MV-4-11 (cell line): ENCODE results near the gene GID8.

Experiments
- DNase-seq: peaks from one replicate; lab custom pipeline; 2025; lab: John Stamatoyannopoulos, UW

The GID8 gene

GRCh38 chr20:62986257-62986800, 48.4 kb downstream of the GID8 start:
- DNase-seq = no peak

GRCh38 chr20:62987114-62987513, 49.2 kb downstream of the GID8 start:
- no peak for DNase-seq

- no peak for DNase-seq
Observed at GRCh38 chr20:62989201-62989601, 51.3 kb downstream of the GID8 start.

GRCh38 chr20:62990306-62990825, 52.4 kb downstream of the GID8 start:
- no peak for DNase-seq

GRCh38 chr20:62991196-62991807, 53.4 kb downstream of the GID8 start:
- DNase-seq = no peak

GRCh38 chr20:62991863-62992262, 53.9 kb downstream of the GID8 start:
- DNase-seq = no peak

GRCh38 chr20:62993856-62994494, 56.0 kb downstream of the GID8 start:
- DNase-seq = no peak

- DNase-seq = no peak
Observed at GRCh38 chr20:62994869-62995281, 56.9 kb downstream of the GID8 start.

GRCh38 chr20:62995481-62995880, 57.5 kb downstream of the GID8 start:
- no peak for DNase-seq

- DNase-seq = no peak
Observed at GRCh38 chr20:62995898-62996595, 58.1 kb downstream of the GID8 start.

- no peak for DNase-seq
Observed at GRCh38 chr20:62996596-62996982, 58.6 kb downstream of the GID8 start.

GRCh38 chr20:62997417-62998035, 59.6 kb downstream of the GID8 start:
- DNase-seq = peak; percentile 5
